ENCODE data around the gene CD59. TPM values are rescaled to one million over a fixed set of nuclear protein-coding genes. Genes with fewer than 3 reads are reported as not detected.
A peak's percentile ranks its signal among the peaks of the same experiment; 100 is the strongest.
"Not testable (repeated sequence)": the region's sequence is repeated elsewhere in the genome, so short reads cannot be mapped to it uniquely, and the experiment has no call there.

Gene CD59
- polyA plus RNA-seq, 12 donors: 86.0 to 169 (median 140) TPM; not detected in 1

GRCh38 chr11:33696931-33697638, 39.1 kb downstream of the CD59 start:
- DNase-seq: no peak

DNA sequence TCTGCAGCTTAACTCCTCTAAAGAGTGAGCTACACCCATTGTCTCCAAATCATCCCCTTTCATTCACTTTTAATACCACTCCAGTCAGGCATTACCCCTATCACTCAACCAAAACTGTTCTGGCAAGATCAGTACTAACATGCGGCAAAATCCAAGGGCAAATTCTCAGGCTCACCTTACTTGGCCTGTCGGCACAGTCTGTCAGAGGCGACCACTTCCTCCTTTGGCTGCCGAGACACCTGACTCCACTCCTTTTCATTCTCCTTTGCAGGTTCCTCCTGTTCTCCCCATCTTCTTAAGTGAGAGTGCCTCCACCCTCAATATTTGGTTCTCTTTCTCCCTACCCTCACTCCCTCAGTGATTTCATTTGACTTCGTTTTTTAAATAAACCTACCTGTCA, 39.8 kb downstream of the CD59 start:
- DNase-seq: no peak

DNA sequence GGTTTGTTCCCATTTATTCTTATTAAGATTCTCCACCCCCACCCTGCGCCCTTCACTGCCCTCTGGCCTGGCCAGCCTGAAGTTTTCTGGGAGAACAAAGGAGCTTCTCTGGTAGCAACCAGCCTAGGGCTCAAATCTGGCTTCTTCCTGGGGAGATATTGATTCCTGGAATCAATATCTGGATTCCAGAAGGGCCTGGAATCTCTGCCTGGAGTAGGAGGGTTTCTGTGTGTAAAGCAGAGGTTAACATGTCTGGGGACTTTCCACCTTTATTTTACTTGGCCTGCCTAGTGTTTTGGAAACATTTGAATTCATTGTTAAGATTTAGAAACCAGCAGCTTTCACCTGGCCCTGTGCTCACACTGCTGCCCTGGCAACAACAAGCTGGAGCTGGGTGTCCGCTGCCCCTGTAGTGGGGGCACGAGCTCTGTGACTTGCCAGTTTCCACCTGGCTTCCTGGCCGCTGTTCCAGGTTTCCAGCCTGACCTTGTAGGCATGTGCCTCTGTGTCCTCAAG, 41.1 kb downstream of the CD59 start:
- no peak for DNase-seq

DNA sequence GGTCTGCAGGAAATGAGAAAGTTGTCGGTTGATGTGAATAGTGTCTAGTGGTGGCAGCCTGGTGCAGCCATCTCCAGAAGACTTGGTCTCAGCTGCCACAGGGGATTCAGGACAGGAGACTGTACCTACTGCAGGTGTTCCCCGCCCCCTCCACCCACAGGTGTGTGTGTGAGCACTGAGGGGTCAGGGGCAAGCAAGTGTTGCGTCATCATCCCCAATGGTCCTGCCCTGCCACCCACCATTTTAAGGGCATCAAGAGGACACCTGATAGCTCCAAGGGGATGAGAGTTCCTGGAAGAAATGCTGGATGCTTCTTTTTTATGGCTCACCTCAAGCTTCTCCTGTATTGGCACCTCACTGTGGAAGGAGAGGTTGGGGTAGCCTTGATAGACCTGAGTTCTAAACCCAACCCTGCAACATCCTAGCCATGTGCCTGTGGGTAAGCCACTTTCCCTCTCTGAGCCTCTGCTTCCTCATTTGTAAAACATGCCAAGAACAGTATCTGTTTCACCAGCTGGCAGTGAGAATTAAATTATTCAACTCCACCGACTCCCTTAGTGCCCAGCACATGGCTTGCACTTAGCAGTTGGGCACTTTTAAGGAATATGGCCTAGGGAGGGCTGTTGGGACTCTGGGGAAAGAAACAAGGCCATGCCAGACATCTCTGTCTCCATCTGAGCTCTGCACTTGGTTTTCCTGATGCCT, 41.7 kb downstream of the CD59 start:
- DNase-seq: no peak

DNA sequence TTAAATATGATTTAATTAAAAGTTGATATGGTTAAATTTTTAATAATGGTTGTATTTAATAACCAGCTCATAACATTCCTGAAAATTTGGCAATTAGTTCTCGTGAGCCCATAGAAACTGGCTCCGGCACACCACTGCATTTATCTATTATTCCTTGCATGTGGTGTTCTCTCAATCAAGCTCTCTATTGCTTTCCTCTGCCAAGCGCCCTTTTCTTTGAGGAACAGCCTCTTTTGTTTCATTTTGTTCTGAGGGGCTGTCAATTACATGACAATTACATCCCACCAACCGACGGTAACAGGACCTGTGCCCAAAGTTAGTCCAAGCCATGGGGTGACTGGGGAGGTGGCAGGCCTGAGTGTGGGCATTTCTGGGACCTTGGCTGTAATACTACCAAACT, 43.7 kb downstream of the CD59 start:
- no peak for DNase-seq

DNA sequence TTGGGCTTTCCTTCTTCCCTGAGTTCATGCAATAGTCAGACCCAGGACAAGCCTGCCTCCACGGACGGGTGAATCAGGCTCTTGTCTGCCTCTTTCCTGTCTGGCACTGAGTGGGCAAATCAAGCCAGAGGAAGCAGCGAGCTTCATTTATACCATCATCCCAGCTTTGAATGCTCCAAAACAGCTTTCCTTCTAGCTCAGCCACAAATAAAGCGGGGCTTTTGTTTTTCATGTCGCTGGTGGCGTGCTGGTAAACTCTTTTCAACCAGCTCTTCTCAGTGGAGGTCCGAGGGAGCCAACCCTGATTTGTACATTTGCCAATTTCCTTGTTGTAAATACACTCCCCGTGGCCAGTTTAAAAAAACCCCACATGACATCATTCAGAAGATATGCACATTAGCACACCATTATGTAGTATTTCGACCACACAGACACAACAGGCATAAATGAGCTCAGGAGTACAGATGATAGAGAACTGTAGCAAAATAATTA, 44.2 kb downstream of the CD59 start:
- peak; percentile 73 for DNase-seq

DNA sequence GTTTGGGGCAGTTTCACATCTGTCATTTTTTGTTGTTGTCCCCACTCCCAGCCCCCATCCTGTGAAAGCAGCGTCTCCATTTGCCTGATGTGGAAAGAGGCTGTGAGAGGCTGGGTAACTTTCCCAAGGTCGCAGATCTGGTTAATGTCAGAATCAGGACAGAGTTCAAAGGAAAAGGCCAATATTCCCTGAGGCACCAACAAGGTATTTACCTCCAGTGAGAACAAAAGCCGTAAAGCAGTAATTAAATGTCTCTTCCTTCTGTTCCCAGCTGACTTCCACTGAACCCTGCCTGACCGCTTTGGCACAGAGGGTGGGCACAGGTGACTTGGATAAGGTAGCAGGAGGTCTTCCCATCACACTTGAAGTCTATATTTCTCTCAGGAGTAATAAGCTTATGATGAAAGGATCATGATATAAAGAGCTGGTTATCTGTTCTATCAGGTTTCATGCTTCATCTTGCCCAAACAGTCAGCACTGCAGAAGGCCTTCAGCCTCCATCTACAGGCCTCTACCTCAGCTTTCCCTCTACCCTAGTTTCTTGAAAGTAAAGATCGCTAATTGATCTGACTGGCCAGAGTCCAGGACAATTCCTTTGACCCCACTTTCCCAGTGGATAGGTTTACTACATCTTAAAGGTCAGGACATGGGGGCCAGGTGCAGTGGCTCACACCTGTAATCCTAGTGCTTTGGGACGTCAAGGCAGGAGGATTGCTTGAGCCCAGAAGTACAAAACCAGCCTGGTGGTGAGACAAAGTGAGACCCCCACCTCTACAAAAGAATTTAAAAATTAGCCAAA, 45.0 kb downstream of the CD59 start:
- no peak for DNase-seq

GRCh38 chr11:33690290-33691065, 45.7 kb downstream of the CD59 start:
- no peak for DNase-seq

DNA sequence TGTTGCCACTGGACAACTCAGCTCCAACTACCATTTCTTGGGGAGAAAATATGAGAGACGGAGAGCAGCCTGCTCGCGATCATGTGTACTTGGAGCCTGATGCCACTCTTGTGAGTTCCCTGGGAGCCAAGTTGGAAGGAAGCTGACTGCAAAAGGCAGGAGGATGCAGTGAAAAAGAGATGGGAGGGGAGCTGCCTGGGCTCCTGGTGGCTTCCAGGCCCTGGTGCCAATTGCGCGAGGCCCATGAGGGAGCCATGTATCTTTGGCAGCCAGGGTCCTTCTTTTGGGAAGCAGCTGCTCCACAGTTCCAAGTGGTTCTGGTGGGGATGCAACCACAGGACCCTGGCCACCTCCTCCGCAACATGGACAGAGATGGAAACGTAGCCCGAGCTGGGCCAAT, 46.7 kb downstream of the CD59 start:
- DNase-seq: no peak

- DNase-seq: no peak
These were observed 47.1 kb downstream of the CD59 start for GRCh38 chr11:33689085-33689484.

- peak; percentile 57 for DNase-seq
These were observed 48.3 kb downstream of the CD59 start for GRCh38 chr11:33687733-33688479.

GRCh38 chr11:33685082-33685481, 51.1 kb downstream of the CD59 start:
- DNase-seq: no peak

DNA sequence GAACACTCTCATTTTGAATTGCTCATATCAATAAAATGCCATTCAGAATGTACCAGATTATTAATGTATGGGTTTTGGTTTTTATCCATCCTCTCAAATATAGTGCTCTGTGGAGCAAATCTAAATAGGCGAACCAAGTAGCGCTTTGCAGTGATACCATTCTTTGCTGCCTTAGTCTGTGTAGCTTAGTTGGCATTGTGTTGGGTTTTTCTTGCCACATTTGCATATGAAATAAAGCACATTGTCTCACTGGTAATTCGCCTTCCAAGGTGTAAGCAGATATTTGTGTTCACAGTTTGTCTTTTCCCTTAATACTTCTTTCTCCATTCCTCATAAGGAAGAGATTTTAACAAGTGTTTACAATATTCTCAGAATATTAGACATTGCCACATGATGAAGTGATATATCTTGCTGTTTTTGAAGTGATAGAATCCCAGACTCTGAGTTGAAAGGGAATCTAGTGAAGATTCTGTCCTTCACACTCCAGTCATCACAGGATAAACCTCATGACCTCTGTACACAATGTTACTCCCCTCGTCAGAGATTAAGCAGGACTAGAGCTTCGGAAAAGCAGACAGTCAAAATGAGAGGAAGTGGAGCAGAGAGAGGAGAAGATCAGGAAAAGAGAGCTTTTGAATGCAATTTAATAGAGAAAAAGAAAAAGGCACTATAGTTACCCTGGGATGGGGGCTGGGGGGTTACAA, 52.1 kb downstream of the CD59 start:
- DNase-seq: no peak

GRCh38 chr11:33682446-33682845, 53.8 kb downstream of the CD59 start:
- no peak for DNase-seq

GRCh38 chr11:33682019-33682418, 54.2 kb downstream of the CD59 start:
- no peak for DNase-seq

GRCh38 chr11:33678616-33679015, 57.6 kb downstream of the CD59 start:
- DNase-seq: not testable (repeated sequence)

DNA sequence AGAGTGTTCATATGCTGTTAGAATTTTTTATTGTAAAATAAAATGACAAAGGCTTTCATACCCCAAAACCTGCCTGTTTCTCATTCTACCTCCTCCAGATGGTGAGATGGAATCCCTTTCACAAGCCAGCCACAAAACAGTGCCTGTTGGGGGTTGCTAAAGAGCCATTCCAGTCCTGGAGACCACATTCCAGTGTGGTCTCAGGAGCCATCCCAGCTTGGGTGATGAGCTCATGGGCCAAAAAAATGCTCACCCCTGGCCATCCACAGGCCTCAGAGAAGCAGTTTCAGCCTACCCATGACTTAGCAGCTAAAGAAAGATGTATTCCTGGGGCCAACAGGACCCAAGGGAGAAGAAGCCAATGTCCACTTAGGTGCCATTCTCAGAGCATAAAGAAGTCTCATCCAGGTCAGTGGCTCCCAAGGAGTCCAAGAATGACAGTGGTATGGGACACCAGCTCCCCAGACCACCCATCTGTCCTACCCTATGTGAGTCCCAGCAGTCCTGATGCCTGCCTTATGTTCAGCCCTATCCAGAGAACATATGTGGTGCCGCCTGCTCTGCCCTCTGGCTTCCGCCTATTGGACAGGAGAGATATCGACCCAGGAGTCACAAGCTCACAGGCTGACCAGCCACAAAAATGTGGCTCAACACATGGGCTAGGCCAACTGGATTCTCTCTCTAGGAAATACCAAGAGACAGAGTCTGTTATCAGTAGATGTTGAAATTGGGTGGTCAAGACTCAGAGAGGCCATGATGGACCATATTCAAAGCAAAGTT, 62.0 kb downstream of the CD59 start:
- DNase-seq: no peak

DNA sequence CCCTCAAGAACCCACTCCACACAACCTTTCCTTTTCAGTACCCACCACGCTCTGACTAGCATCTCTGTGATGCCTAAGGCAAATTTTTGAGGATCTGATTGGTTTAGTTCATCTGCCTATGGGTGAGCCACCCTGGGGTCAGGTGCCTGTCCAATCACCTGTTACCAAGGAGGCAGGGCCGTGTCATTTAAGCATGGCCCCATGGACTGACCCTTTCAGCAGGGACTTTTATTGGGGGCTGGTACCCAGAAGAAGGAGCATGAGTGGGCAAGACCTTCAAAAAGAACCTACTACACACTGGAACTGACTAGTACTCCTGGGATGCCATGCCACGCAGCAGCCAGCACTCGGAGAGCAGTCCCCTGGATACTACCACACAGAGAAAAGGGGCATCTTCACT, 64.0 kb downstream of the CD59 start:
- no peak for DNase-seq

All from muscle of arm (tissue), 12 donors.